ENCODE data around the gene UGT2B7.
"Not testable (repeated sequence)": the region's sequence is repeated elsewhere in the genome, so short reads cannot be mapped to it uniquely, and the experiment has no call there.

Gene UGT2B7

GRCh38 chr4:69096111-69096656 is at the start of gene UGT2B7:
TSS of gene UGT2B7 (plus strand) at chr4:69096474. CDS start at chr4:69096521, 47 bp downstream.
- in situ Hi-C loops (cut with HindIII; ENCODE audit: low sequenced_read_pairs), result no loop called here

- in situ Hi-C loops (cut with HindIII; ENCODE audit: low sequenced_read_pairs), result no loop called here
Measured at GRCh38 chr4:69049860-69050259, 46.4 kb upstream of the UGT2B7 start.

GRCh38 chr4:69050853-69051575 is 45.3 kb upstream of the UGT2B7 start:
- in situ Hi-C loops (cut with HindIII; ENCODE audit: low sequenced_read_pairs), result not testable (repeated sequence)

GRCh38 chr4:69051576-69051943 is 44.7 kb upstream of the UGT2B7 start:
- in situ Hi-C loops (cut with HindIII; ENCODE audit: low sequenced_read_pairs), result no loop called here

- in situ Hi-C loops (cut with HindIII; ENCODE audit: low sequenced_read_pairs), result not testable (repeated sequence)
Measured at GRCh38 chr4:69053309-69053885, 42.9 kb upstream of the UGT2B7 start.

- in situ Hi-C loops (cut with HindIII; ENCODE audit: low sequenced_read_pairs), result not testable (repeated sequence)
Measured at GRCh38 chr4:69054033-69054432, 42.2 kb upstream of the UGT2B7 start.

GRCh38 chr4:69054578-69055200 is 41.6 kb upstream of the UGT2B7 start:
- in situ Hi-C loops (cut with HindIII; ENCODE audit: low sequenced_read_pairs), result no loop called here

GRCh38 chr4:69056150-69056549 is 40.1 kb upstream of the UGT2B7 start:
- in situ Hi-C loops (cut with HindIII; ENCODE audit: low sequenced_read_pairs), result no loop called here

GRCh38 chr4:69056921-69057550 is 39.2 kb upstream of the UGT2B7 start:
- in situ Hi-C loops (cut with HindIII; ENCODE audit: low sequenced_read_pairs), result no loop called here

GRCh38 chr4:69057620-69058409 is 38.5 kb upstream of the UGT2B7 start:
- in situ Hi-C loops (cut with HindIII; ENCODE audit: low sequenced_read_pairs), result no loop called here

GRCh38 chr4:69058410-69059059 is 37.7 kb upstream of the UGT2B7 start:
- in situ Hi-C loops (cut with HindIII; ENCODE audit: low sequenced_read_pairs), result no loop called here

GRCh38 chr4:69060651-69061308 is 35.5 kb upstream of the UGT2B7 start:
- in situ Hi-C loops (cut with HindIII; ENCODE audit: low sequenced_read_pairs), result no loop called here

- in situ Hi-C loops (cut with HindIII; ENCODE audit: low sequenced_read_pairs), result no loop called here
Measured at GRCh38 chr4:69064391-69064790, 31.9 kb upstream of the UGT2B7 start.

GRCh38 chr4:69066945-69067344 is 29.3 kb upstream of the UGT2B7 start:
- in situ Hi-C loops (cut with HindIII; ENCODE audit: low sequenced_read_pairs), result no loop called here

- in situ Hi-C loops (cut with HindIII; ENCODE audit: low sequenced_read_pairs), result no loop called here
Measured at GRCh38 chr4:69069085-69069484, 27.2 kb upstream of the UGT2B7 start.

- in situ Hi-C loops (cut with HindIII; ENCODE audit: low sequenced_read_pairs), result no loop called here
Measured at GRCh38 chr4:69070590-69070989, 25.7 kb upstream of the UGT2B7 start.

GRCh38 chr4:69071286-69071685 is 25.0 kb upstream of the UGT2B7 start:
- in situ Hi-C loops (cut with HindIII; ENCODE audit: low sequenced_read_pairs), result no loop called here

- in situ Hi-C loops (cut with HindIII; ENCODE audit: low sequenced_read_pairs), result no loop called here
Measured at GRCh38 chr4:69073375-69073774, 22.9 kb upstream of the UGT2B7 start.

- in situ Hi-C loops (cut with HindIII; ENCODE audit: low sequenced_read_pairs), result no loop called here
Measured at GRCh38 chr4:69075061-69075792, 21.0 kb upstream of the UGT2B7 start.

All from endothelial cell of hepatic sinusoid (primary cell).